Measurements from ENCODE around the gene ZNF764. TPM values are rescaled to one million over a fixed set of nuclear protein-coding genes. Genes with fewer than 3 reads are reported as not detected.
A peak's percentile ranks its signal among the peaks of the same experiment; 100 is the strongest.
"Not testable (repeated sequence)": the region's sequence is repeated elsewhere in the genome, so short reads cannot be mapped to it uniquely, and the experiment has no call there.

Gene ZNF764
- total and polyA plus RNA-seq, 9 of the 15 experiments (the other 6 are each of a cell fraction or from before 2014, with no cell fraction given): 0.69 to 10.1 (median 4.1) TPM

- H4K20me1 ChIP-seq (replicated peaks; ENCODE audit: control insufficient read depth, insufficient read depth, low read length): no peaks in the 10 kb centered on the region
- peak; percentile 38; the same call in 1 of the 2 replicates for TF ChIP-seq ZNF316 (IDR thresholded peaks at IDR 0.05)
- no peak for TF ChIP-seq NFE2 (IDR thresholded peaks at IDR 0.05; ENCODE audit: low read depth)
- CTCF ChIA-PET (ENCODE audit: low intra/inter-chr PET ratio): no interaction called here
- peak overlapping the region in 1 of 2 experiments; percentile 50; a peak in 1 of 4 replicates for H3K9ac ChIP-seq (ENCODE audit: insufficient read depth in 1 of 2, low read depth in 2 of 2, low read length in 2 of 2)
- FAIRE-seq (no peak), ATAC-seq (no peak), DNase-seq (ENCODE audit: extremely low read depth in 1 of 4, low spot score in 3 of 4) (no peak)
- BruUV-seq (replicated peaks): no TSS peak
- in situ Hi-C loops (cut with MboI): no loop called here
- peaks cover 28% of the 10 kb centered on the region for H3K36me3 ChIP-seq (ENCODE audit: control insufficient read depth, insufficient read depth, low read length)
- no peaks in the 10 kb centered on the region for H3K79me2 ChIP-seq (ENCODE audit: control insufficient read depth, insufficient read depth, low read length)
- intact Hi-C loops (cut with micrococcal nuclease): no loop called here
- no peaks in the 10 kb centered on the region for H3K9me3 ChIP-seq (replicated peaks; ENCODE audit: control insufficient read depth, insufficient read depth, low read depth, low read length)
- no peak overlapping the region for H3K4me3 ChIP-seq
- no peak overlapping the region for H3K27ac ChIP-seq (ENCODE audit: extremely low read depth, low read depth, low read length)
- no peak overlapping the region for H3K4me2 ChIP-seq (ENCODE audit: insufficient read depth, low read length)
- POLR2A ChIA-PET: interaction anchor here (0.7 to 3.1 kb wide), 2 partner anchors 8 to 10 kb away, joined by 3 to 13 read pairs; partner anchors contain the start of gene ZNF689
- H3K9me1 ChIP-seq (ENCODE audit: control insufficient read depth, insufficient read depth, low read length): no peaks in the 10 kb centered on the region
- no peak overlapping the region for H2AFZ ChIP-seq (ENCODE audit: low read depth, low read length)
- no peaks in the 10 kb centered on the region for H3K27me3 ChIP-seq (ENCODE audit: control insufficient read depth in 2 of 2, insufficient read depth in 2 of 2, low read length in 2 of 2)
- H3K4me1 ChIP-seq (replicated peaks in 1 of 2; ENCODE audit: control insufficient read depth in 2 of 2, insufficient read depth in 2 of 2, low read length in 2 of 2): peaks cover 0 to 12% of the 10 kb centered on the region in 2 experiments; a peak in 2 of 5 replicates
- 80% methylated on average over 3 of the region's 3 CpGs for WGBS (ENCODE audit: insufficient coverage, low coverage, missing lambda C conversion rate)
Measured at GRCh38 chr16:30600215-30600614, 42.0 kb upstream of the ZNF764 start.

DNA sequence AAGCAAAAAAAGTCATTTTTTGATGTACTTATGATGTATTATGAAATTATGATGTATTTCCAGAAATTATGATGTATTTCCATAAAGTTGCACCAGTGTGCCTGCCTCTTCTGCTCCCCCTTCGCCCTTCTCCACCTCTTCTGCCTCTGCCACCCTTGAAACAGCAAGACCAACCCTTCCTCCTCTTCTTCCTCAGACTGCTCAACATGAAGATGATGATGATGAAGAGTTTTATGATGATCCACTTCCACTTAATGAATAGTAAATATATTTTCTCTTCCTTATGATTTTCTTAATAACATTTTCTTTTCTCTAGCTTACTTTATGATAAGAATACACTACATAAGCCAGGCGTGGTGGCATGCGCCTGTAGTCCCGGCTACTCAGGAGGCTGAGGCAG is 34.7 kb upstream of the ZNF764 start:
- CTCF ChIA-PET (ENCODE audit: low intra/inter-chr PET ratio): no interaction called here
- H3K4me3 ChIP-seq: no peak overlapping the region
- no peaks in the 10 kb centered on the region for H3K9me3 ChIP-seq (replicated peaks; ENCODE audit: control insufficient read depth, insufficient read depth, low read depth, low read length)
- H3K27ac ChIP-seq (ENCODE audit: extremely low read depth, low read depth, low read length): no peak overlapping the region
- POLR2A ChIA-PET: interaction anchor here (1.0 to 1.3 kb wide), 3 partner anchors 9 to 17 kb away, joined by 5 to 7 read pairs (median 5); partner anchors contain the start of gene ZNF689
- H3K9me1 ChIP-seq (ENCODE audit: control insufficient read depth, insufficient read depth, low read length): no peaks in the 10 kb centered on the region
- TF ChIP-seq FOXA3 (CRISPR knock-in tag; conservative IDR thresholded peaks at IDR 0.05 in 1 of 2, IDR thresholded peaks at IDR 0.05 in 1 of 2) (no peak), LARP7 (IDR thresholded peaks at IDR 0.05) (no peak), NCOA6 (IDR thresholded peaks at IDR 0.05) (no peak)
- peaks cover 3% of the 10 kb centered on the region; the same call in 1 of the 3 replicates for H3K79me2 ChIP-seq (ENCODE audit: control insufficient read depth, insufficient read depth, low read length)
- WGBS (ENCODE audit: insufficient coverage, low coverage, missing lambda C conversion rate): 85% methylated on average over 4 of the region's 4 CpGs
- peaks cover 5 to 7% of the 10 kb centered on the region in 2 experiments; a peak in 3 of 5 replicates for H3K4me1 ChIP-seq (replicated peaks in 1 of 2; ENCODE audit: control insufficient read depth in 2 of 2, insufficient read depth in 2 of 2, low read length in 2 of 2)
- peaks cover 4% of the 10 kb centered on the region for H3K36me3 ChIP-seq (ENCODE audit: control insufficient read depth, insufficient read depth, low read length)
- H2AFZ ChIP-seq (ENCODE audit: low read depth, low read length): no peak overlapping the region
- H4K20me1 ChIP-seq (replicated peaks; ENCODE audit: control insufficient read depth, insufficient read depth, low read length): no peaks in the 10 kb centered on the region
- ATAC-seq (no peak), DNase-seq (ENCODE audit: extremely low read depth in 1 of 4, low spot score in 3 of 4) (no peak), FAIRE-seq (no peak)
- in situ Hi-C loops (cut with MboI): no loop called here
- no peak overlapping the region for H3K4me2 ChIP-seq (ENCODE audit: insufficient read depth, low read length)
- H3K9ac ChIP-seq (ENCODE audit: insufficient read depth in 1 of 2, low read depth in 2 of 2, low read length in 2 of 2): no peak overlapping the region
- H3K27me3 ChIP-seq (ENCODE audit: control insufficient read depth in 2 of 2, insufficient read depth in 2 of 2, low read length in 2 of 2): no peaks in the 10 kb centered on the region
- intact Hi-C loops (cut with micrococcal nuclease): no loop called here
- BruUV-seq (replicated peaks): no TSS peak

DNA sequence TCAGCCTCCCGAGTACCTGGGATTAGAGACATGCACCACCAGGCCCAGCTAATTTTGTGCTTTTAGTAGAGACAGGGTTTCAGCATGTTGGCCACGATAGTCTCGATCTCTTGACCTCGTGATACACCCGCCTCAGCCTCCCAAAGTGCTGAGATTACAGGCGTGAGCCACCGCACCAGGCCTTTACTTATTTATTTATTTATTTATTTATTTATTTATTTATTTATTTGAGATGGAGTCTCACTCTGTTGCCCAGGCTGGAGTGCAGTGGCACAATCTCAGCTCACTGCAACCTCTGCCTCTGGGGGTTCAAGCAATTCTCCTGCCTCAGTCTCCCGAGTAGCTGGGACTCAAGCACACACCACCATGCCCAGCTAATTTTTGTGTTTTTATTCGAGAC is 32.7 kb upstream of the ZNF764 start:
- H3K9me3 ChIP-seq (replicated peaks; ENCODE audit: control insufficient read depth, insufficient read depth, low read depth, low read length); DNase-seq (ENCODE audit: extremely low read depth in 1 of 4, low spot score in 3 of 4); H3K27ac ChIP-seq (ENCODE audit: extremely low read depth, low read depth, low read length); H3K27me3 ChIP-seq (ENCODE audit: control insufficient read depth in 2 of 2, insufficient read depth in 2 of 2, low read length in 2 of 2); H3K4me3 ChIP-seq; CTCF ChIA-PET (ENCODE audit: low intra/inter-chr PET ratio); BruUV-seq (replicated peaks); H3K9ac ChIP-seq (ENCODE audit: insufficient read depth in 1 of 2, low read depth in 2 of 2, low read length in 2 of 2); intact Hi-C loops (cut with micrococcal nuclease); H2AFZ ChIP-seq (ENCODE audit: low read depth, low read length); H3K4me2 ChIP-seq (ENCODE audit: insufficient read depth, low read length); FAIRE-seq; in situ Hi-C loops (cut with MboI); POLR2A ChIA-PET; H3K9me1 ChIP-seq (ENCODE audit: control insufficient read depth, insufficient read depth, low read length); ATAC-seq; H4K20me1 ChIP-seq (replicated peaks; ENCODE audit: control insufficient read depth, insufficient read depth, low read length): not testable (repeated sequence)
- H3K79me2 ChIP-seq (ENCODE audit: control insufficient read depth, insufficient read depth, low read length): peaks cover 21% of the 10 kb centered on the region
- H3K36me3 ChIP-seq (ENCODE audit: control insufficient read depth, insufficient read depth, low read length): peaks cover 15% of the 10 kb centered on the region
- peaks cover 12 to 21% of the 10 kb centered on the region in 2 experiments; a peak in 4 of 5 replicates for H3K4me1 ChIP-seq (replicated peaks in 1 of 2; ENCODE audit: control insufficient read depth in 2 of 2, insufficient read depth in 2 of 2, low read length in 2 of 2)
- WGBS (ENCODE audit: insufficient coverage, low coverage, missing lambda C conversion rate): 91% methylated on average over 9 of the region's 9 CpGs

All from K562 (cell line).